Activated CD4-positive, alpha-beta T cell treated with anti-CD3 and anti-CD28 coated beads, Interleukin-2, Interleukin-6, amounts not matched to agents 100 ng/mL and 50 ng/mL, durations not matched to agents 16 hours and 8 hours (primary cell): ENCODE results near the gene HOXC11.
A peak's percentile ranks its signal among the peaks of the same experiment; 100 is the strongest.

Source experiments
- DNase-seq: peaks from one replicate; pipeline ENCODE4 v3.0.0-alpha.2; 2020

HOXC11 gene

GRCh38 chr12:53999559-54000115, 26.7 kb downstream of the HOXC11 start:
- no peak for DNase-seq

GRCh38 chr12:54000116-54001114, 27.5 kb downstream of the HOXC11 start, which contains the start of gene HOXC9:
TSS of gene HOXC9 (plus strand) at chr12:54000161. CDS start at chr12:54000189, 28 bp downstream.
- no peak for DNase-seq

- no peak for DNase-seq
These were observed 28.6 kb downstream of the HOXC11 start for GRCh38 chr12:54001283-54002187.

GRCh38 chr12:54002278-54002914, 29.5 kb downstream of the HOXC11 start:
- no peak for DNase-seq

DNA sequence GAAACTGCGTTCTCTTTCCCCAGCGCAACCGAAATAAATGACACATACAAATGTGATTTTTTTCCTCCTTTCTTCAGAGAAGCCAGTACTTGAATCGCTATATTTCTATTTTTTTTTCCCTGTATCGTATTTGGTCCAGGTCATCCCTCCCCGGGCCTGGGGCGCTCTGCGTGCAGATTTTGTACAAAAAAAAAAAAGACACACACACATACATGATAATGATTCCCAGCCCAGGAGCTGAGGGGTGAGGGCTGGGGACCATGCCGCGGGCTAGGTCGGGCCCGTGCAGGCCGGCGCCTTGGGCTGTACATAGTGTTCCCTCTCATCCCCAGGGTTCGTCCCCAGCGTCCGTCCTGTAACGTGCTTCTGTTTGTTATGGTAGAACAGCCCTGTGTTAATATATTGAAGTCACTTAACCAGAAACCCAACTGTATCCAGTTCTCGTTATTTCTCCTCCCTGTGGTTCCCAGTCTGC, 30.0 kb downstream of the HOXC11 start:
- DNase-seq: no peak

- DNase-seq: no peak
These were observed 30.7 kb downstream of the HOXC11 start for GRCh38 chr12:54003625-54004024.

GRCh38 chr12:54004063-54004840, 31.3 kb downstream of the HOXC11 start:
- DNase-seq: no peak

DNA sequence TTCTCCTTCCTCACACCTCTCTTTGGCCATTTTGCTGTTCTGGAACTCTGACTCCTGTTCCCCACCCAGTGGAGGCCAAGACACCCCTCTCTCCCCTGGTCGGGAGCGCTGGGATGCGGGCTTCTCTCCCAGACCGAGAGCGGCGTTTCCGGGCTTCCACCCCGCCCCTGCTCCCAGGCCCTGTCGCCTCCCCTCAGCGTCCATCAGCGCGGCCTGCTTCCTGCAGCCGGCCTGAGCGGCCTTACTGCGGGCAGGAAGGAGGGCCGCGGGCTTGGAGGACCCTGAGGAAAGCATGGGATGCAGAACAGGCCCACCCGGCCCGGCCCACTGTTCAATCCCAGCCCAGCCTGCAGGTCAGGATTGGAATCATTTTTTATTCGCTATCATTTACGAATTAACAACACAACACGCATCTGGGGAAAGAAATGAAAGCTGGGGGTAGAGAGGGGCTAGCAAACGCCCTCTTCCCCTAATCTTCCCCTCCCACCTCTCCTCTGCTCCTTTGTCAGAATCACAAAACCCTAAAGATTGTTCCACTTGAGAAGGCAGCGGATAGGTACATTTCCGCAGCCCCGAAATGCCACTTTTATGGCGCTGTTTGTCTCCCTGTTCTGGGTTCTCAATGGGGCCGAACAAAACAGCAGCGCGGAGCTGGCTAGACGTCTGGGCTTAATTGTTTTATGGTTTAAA, 32.1 kb downstream of the HOXC11 start:
- no peak for DNase-seq

- no peak for DNase-seq
These were observed 32.6 kb downstream of the HOXC11 start for GRCh38 chr12:54005531-54005852.

DNA sequence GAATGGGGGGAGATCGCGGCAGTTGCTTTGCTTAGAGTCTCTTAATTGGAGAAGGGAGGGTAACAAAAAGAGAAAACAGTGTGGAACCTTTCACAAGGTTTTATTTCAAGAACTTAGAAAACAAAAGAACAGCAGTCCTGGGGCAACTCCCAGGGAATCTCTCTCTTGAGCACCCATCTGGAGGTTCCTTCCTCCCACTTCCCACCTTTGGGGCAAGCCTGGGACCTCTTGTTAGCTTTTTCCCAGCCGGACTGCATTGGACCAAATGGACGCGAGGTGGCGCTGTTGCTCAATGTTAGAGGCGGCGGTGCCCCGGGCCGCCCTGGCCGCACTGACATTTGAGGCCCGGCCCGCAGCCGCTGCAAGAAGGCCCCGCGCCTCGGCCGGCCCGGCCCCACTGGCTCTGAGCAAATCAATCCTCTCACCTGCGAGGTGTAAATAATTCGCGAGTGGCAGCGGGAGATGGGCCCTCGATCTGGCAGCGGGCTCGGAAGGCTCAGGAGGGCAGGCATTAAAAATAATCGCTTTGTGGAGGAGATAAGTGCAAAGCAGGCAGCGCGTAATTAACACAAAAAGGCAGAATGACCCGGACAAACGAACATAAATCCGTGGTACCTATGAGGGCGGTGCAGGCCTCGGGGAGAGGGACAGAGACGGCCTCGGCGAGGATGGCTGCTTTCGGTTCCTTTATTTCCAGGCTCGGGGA, 33.1 kb downstream of the HOXC11 start:
- peak; percentile 87 for DNase-seq

GRCh38 chr12:54006559-54007220, 33.8 kb downstream of the HOXC11 start:
- DNase-seq: no peak

DNA sequence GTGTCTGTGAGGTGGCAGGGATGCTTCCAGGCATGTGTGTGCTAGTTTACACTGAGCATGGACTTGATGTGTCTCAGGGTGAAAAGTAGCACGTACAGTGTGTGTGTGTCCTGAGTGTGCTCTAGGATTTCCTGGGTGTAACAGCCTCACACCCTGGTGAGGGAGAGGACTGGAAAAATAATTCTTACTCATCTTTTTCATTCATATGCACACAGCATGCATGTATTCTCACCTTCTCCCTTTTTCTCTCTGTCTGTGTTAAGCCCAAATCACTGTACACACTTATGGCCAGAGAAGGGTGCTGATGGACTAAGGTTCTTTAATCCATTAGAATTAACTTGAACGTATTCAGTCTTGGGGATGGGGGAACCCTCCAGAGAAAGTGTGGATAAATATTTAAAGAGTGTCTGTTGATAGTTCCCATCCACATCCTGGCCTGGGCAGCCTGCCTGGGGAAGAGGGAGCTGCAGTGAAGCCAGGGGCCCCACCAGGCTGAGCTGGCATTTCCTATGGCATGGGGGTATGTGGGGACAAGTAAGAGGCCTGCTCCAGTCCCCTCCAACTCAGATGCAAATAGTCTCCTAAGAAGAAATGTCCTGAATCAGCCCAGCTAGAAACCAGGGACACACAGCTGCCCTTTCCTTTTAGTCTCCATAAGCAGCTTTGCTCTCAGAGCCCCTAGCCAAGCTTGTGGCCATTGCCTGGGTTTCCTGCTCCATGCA, 34.8 kb downstream of the HOXC11 start:
- DNase-seq: no peak

DNA sequence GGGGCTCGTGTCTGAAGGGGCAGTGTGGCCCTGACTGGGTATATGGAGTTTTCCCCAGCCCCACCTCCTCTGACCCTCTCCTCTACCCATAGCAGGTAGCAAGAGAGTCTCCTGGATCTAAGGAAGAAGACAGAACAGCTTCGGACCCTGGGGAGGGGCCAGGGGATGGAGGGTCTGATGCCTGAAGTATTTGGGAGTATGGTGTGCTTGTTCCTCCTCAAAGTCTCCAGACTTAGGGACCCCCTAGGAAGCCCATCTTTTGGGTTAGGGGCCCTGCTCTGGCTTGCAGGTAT, 35.3 kb downstream of the HOXC11 start:
- DNase-seq: no peak

DNA sequence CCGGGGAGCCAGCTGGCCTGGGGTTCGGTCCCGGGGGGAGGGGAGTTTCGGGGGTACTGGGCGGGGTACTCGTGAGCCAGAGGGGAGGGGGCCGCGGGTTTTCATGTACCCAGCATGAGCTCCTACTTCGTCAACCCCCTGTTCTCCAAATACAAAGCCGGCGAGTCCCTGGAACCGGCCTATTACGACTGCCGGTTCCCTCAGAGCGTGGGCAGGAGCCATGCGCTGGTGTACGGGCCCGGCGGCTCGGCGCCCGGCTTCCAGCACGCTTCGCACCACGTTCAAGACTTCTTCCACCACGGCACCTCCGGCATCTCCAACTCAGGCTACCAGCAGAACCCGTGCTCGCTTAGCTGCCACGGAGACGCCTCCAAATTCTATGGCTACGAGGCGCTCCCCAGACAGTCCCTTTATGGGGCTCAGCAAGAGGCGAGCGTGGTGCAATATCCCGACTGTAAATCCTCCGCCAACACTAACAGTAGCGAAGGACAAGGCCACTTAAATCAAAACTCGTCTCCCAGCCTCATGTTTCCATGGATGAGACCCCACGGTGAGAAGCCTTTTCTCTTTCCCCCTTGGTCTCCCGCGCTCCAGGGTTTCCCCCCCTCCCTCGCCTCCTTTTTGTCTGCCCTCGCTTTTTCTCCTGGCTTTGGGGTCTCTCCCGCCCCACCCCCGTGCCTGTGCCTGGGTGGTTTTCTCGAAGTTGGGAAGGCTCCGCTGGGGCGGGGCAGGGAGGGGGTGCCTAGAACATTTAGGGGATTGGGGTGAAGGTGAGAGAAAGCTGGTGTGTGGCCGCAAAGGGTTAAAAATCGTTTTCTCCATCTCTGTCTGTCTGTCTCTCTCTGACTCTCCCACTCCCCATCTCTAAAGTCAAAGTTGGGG, 36.5 kb downstream of the HOXC11 start:
- DNase-seq: no peak

- DNase-seq: no peak
These were observed 37.4 kb downstream of the HOXC11 start for GRCh38 chr12:54010053-54010971.

- DNase-seq: no peak
These were observed 38.2 kb downstream of the HOXC11 start for GRCh38 chr12:54010972-54011664.
